Endothelial cell (in vitro differentiated cells): ENCODE measurements around the gene CD22. TPM values are rescaled to one million over a fixed set of nuclear protein-coding genes. Genes with fewer than 3 reads are reported as not detected.

Source experiments
- DNase-seq: peaks from one replicate; pipeline ENCODE4 v3.0.0; 2021; ENCODE audit warnings: low spot score
- H3K27ac Mint-ChIP-seq: one replicate; pipeline ENCODE4 v1.8.0; 2021; ENCODE audit warnings: mixed read lengths, inconsistent platforms; ENCODE audit not compliant: unreplicated experiment
- H3K27me3 Mint-ChIP-seq: one replicate; pipeline ENCODE4 v1.8.0; 2021; ENCODE audit warnings: mild to moderate bottlenecking, moderate library complexity, mixed read lengths, inconsistent platforms; ENCODE audit not compliant: unreplicated experiment
- H3K36me3 Mint-ChIP-seq: one replicate; pipeline ENCODE4 v1.8.0; 2021; ENCODE audit warnings: mild to moderate bottlenecking, low read depth, mixed read lengths, inconsistent platforms; ENCODE audit not compliant: unreplicated experiment
- H3K4me1 Mint-ChIP-seq: one replicate; pipeline ENCODE4 v1.8.0; 2021; ENCODE audit warnings: mild to moderate bottlenecking, mixed read lengths, inconsistent platforms; ENCODE audit not compliant: unreplicated experiment
- H3K4me3 Mint-ChIP-seq: one replicate; pipeline ENCODE4 v1.8.0; 2021; ENCODE audit warnings: mild to moderate bottlenecking, mixed read lengths, inconsistent platforms; ENCODE audit not compliant: unreplicated experiment
- H3K9me3 Mint-ChIP-seq: one replicate; pipeline ENCODE4 v1.8.0; 2021; ENCODE audit warnings: mixed read lengths, inconsistent platforms; ENCODE audit not compliant: unreplicated experiment
- total RNA-seq: library from RNA; stranded (reverse); fragmentation: NEBNext Ultra II Directional; extraction: Animal tissue kit (Norgen Biotek cat#: 25700); gene quantifications from one replicate; pipeline ENCODE4 v1.2.1, GENCODE V29; 2021; ENCODE audit not compliant: unreplicated experiment
- TF ChIP-seq, protein P1 (sequence below): fragments of 200-600 bp; sonication (generic); IDR thresholded peaks from one replicate; pipeline ENCODE4 v1.5.0; 2021; ENCODE audit warnings: antibody characterized with exemption; ENCODE audit not compliant: unreplicated experiment

The CD22 gene
- total RNA-seq, 1 donor from 2014 or later = not detected

DNA sequence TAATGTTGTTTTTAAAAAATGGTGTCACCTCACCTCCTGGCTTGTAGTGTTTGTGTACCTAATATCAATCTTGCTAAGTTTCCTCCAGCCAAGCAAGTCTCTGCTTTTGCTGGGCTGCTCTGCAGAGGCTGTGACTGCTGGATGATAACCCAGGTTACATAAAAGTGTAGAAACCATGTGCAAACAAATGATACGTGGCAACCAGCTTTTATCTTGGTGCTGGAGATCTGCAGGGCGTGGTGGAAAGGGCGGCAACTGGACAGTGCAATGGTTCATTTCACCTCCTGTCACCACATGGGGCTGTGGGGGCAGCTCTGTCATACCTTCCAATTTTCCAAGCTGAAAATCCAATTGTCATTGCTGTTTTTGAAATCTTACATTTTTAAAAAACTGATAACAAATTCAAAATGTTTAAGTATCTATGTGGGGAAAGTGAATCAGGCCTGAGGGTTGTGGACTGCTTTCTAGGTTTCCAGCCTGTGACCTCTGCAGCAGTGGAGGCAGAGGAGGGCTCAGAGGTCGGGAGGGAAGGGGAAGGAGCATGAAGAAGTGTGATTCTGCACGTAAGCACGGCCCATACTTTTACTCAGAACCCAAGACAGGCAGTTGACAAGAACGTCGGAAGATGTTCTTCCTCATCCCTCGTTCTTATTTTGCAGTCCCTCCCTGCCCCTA is 51.6 kb downstream of the CD22 start:
- TF ChIP-seq, protein P1, sequence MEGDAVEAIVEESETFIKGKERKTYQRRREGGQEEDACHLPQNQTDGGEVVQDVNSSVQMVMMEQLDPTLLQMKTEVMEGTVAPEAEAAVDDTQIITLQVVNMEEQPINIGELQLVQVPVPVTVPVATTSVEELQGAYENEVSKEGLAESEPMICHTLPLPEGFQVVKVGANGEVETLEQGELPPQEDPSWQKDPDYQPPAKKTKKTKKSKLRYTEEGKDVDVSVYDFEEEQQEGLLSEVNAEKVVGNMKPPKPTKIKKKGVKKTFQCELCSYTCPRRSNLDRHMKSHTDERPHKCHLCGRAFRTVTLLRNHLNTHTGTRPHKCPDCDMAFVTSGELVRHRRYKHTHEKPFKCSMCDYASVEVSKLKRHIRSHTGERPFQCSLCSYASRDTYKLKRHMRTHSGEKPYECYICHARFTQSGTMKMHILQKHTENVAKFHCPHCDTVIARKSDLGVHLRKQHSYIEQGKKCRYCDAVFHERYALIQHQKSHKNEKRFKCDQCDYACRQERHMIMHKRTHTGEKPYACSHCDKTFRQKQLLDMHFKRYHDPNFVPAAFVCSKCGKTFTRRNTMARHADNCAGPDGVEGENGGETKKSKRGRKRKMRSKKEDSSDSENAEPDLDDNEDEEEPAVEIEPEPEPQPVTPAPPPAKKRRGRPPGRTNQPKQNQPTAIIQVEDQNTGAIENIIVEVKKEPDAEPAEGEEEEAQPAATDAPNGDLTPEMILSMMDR = no peak
- Mint-ChIP-seq H3K9me3 (no peaks in the 10 kb centered on the region), H3K36me3 (no peaks in the 10 kb centered on the region), H3K27ac (no peak overlapping the region), H3K27me3 (peaks cover 4% of the 10 kb centered on the region), H3K4me1 (no peaks in the 10 kb centered on the region), H3K4me3 (no peak overlapping the region)
- no peak for DNase-seq

DNA sequence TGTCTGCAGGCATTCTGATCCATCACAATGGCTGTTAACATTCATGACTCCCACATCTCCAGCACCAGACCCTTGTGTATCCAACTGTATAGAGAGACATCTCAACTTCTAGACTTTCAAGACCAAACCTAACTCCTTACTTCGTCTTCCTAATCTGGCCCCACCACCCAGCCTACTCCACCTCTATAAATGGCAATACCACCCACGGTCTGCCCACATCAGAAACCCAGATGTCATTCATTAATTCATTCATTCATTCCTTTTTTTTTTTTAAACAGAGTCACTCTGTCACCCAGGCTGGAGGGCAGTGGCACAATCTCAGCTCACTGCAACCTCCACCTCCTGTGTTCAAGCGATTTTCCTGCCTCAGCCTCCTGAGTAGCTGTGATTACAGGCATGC is 52.3 kb downstream of the CD22 start:
- no peak overlapping the region for H3K27ac Mint-ChIP-seq
- H3K4me3 Mint-ChIP-seq = no peak overlapping the region
- H3K4me1 Mint-ChIP-seq = no peaks in the 10 kb centered on the region
- TF ChIP-seq, protein P1 = no peak
- H3K9me3 Mint-ChIP-seq = peaks cover under 1% of the 10 kb centered on the region
- H3K36me3 Mint-ChIP-seq = peaks cover under 1% of the 10 kb centered on the region
- no peak for DNase-seq
- H3K27me3 Mint-ChIP-seq = peaks cover 2% of the 10 kb centered on the region

DNA sequence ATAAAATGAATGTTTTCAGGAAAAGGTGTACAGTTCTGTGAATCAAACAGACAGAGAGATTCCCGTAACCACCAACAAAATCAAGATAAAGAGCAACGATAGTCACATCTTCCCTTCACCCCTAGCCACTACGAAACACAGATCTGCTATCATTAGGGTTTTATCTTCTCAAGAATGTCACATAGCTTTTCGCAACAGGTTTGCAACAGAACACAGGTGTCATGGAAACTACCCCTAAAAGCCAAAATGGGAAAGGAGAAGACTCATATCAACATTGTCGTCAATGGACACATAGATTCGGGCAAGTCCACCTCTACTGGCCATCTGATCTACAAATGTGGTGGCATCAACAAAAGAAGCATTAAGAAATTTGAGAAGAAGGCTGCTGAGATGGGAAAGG is 52.9 kb downstream of the CD22 start:
- Mint-ChIP-seq H3K4me1 (no peaks in the 10 kb centered on the region), H3K27me3 (peaks cover 2% of the 10 kb centered on the region), H3K4me3 (no peak overlapping the region), H3K36me3 (peaks cover 5% of the 10 kb centered on the region), H3K9me3 (peaks cover 5% of the 10 kb centered on the region), H3K27ac (no peak overlapping the region)
- no peak for DNase-seq
- TF ChIP-seq, protein P1 = no peak

DNA sequence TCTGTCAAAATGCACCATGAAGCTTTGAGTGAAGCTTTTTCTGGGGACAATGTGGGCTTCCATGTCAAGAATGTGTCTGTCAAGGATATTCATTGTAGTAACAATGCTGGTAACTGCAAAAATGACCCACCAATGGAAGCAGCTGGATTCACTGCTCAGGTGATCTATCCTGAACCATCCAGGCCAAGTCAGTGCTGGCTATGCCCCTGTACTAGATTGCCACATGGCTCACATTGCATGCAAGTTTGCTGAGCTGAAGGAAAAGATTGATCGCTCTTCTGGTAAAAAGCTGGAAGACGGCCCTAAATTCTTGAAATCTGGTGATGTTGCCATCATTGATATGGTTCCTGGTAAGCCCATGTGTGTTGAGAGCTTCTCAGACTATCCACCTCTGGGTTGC is 54.5 kb downstream of the CD22 start:
- no peak for DNase-seq
- TF ChIP-seq, protein P1 = no peak
- Mint-ChIP-seq H3K4me3 (no peak overlapping the region), H3K4me1 (no peaks in the 10 kb centered on the region), H3K9me3 (peaks cover 5% of the 10 kb centered on the region), H3K27ac (no peak overlapping the region), H3K27me3 (no peaks in the 10 kb centered on the region), H3K36me3 (peaks cover 5% of the 10 kb centered on the region)

DNA sequence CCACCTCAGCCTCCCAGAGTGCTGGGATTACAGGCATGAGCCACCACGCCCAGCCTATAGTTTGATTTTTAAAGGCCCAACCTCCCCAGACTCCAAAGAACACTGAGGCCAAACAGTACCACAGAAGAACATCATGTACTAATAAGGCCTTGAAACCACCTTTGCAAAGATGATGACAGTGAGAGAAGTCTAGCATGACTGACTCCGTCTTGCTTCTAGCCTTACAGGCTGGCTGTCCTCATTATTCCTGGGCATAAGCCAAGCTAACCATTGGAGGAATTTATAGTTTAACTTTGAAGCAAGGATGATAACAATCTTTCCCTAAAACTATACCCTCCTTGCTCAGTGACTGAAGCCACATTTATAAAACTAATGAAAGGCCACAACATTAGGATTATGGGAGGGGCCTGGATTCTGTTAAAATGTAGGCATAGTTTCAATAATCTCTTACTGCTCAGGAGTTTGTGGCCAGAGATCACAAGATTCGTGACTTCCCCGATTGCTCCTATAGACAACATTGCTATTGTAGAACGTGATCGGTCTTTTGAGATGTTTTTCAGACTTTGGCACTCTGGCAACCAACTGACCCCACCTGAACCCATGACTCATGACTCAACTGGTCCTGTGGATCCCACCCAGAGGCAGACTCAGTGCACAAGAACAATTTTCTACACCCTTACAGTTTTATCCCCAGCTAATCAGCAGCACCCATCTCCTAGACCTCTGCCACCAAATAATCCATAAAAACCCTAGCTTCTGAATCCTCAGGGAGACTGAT is 59.5 kb downstream of the CD22 start:
- Mint-ChIP-seq H3K27ac (no peak overlapping the region), H3K9me3 (peaks cover 5% of the 10 kb centered on the region), H3K4me1 (peaks cover 4% of the 10 kb centered on the region), H3K4me3 (no peak overlapping the region), H3K36me3 (peaks cover 5% of the 10 kb centered on the region), H3K27me3 (peaks cover 3% of the 10 kb centered on the region)
- no peak for DNase-seq
- TF ChIP-seq, protein P1 = no peak
